Calu3 (cell line): ENCODE results near the gene AMELX. TPM values are rescaled to one million over a fixed set of nuclear protein-coding genes. Genes with fewer than 3 reads are reported as not detected.

Experiments
- BruUV-seq: library from RNA; stranded (reverse); fragments of 400-500 nt; replicated peaks from 2 replicates; lab custom pipeline; 2021; lab: Mats Ljungman, UMichigan
- CTCF ChIA-PET: fragments of 300-600 bp; sonication (Branson Sonifier 250); formaldehyde crosslinking; loops from one replicate; lab custom pipeline; 2022; ENCODE audit warnings: antibody characterized with exemption; lab: Charles Lee
- DNase-seq: peaks from one replicate; pipeline ENCODE4 v3.0.0; 2022
- H3K27ac Mint-ChIP-seq: one replicate; pipeline ENCODE4 v1.8.0; 2022; ENCODE audit warnings: mixed read lengths; ENCODE audit not compliant: unreplicated experiment
- H3K27me3 Mint-ChIP-seq: one replicate; pipeline ENCODE4 v1.8.0; 2022; ENCODE audit warnings: mixed read lengths; ENCODE audit not compliant: unreplicated experiment
- H3K36me3 Mint-ChIP-seq: one replicate; pipeline ENCODE4 v1.8.0; 2022; ENCODE audit warnings: mild to moderate bottlenecking, moderate library complexity, mixed read lengths; ENCODE audit not compliant: insufficient read depth, unreplicated experiment
- H3K4me1 Mint-ChIP-seq: one replicate; pipeline ENCODE4 v1.8.0; 2022; ENCODE audit warnings: mild to moderate bottlenecking, low read depth, mixed read lengths; ENCODE audit not compliant: unreplicated experiment
- H3K4me3 Mint-ChIP-seq: one replicate; pipeline ENCODE4 v1.8.0; 2022; ENCODE audit warnings: mild to moderate bottlenecking, low read depth, moderate library complexity, mixed read lengths; ENCODE audit not compliant: unreplicated experiment
- H3K9me3 Mint-ChIP-seq: one replicate; pipeline ENCODE4 v1.8.0; 2022; ENCODE audit warnings: low read depth, mixed read lengths; ENCODE audit not compliant: unreplicated experiment
- intact Hi-C: fragments of 100-400 bp; cut with micrococcal nuclease; formaldehyde crosslinking; loops from one replicate; pipeline ENCODE4 v1.10.0; 2022; ENCODE audit not compliant: unreplicated experiment
- total RNA-seq: library from RNA; stranded (reverse); gene quantifications from 2 replicates; pipeline ENCODE4 v1.2.3, GENCODE V29; 2022
- TF ChIP-seq, protein P1 (sequence below): fragments of 200-600 bp; IDR thresholded peaks from one replicate; pipeline ENCODE4 v1.8.0; 2022; ENCODE audit warnings: antibody characterized with exemption; ENCODE audit not compliant: unreplicated experiment

The AMELX gene
- total RNA-seq, 1 experiment from 2014 or later: not detected

DNA sequence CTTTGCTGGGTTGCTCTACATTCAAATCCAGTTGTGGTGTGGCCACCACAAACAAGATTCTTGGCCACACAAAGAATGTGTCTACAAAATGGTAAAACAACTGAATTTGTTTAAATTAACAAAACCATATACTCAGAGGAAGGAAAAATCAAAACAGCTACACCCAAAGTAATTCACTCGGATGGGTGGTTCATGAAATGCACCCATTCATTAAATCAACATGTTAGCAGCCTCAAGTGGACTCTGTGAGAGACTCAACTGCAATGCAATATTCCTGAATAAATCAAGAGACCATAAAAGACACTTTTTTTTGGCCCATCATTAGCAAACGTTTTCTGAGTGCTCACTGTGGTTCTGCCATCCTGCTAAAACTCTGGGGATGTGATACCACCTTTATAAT, 11.2 kb upstream of the AMELX start:
- intact Hi-C loops: no loop called here
- Mint-ChIP-seq H3K4me1 (no peaks in the 10 kb centered on the region), H3K27ac (no peak overlapping the region), H3K36me3 (no peaks in the 10 kb centered on the region), H3K27me3 (no peaks in the 10 kb centered on the region), H3K4me3 (no peak overlapping the region), H3K9me3 (no peaks in the 10 kb centered on the region)
- BruUV-seq: no TSS peak
- CTCF ChIA-PET: no interaction called here
- TF ChIP-seq, protein P1, sequence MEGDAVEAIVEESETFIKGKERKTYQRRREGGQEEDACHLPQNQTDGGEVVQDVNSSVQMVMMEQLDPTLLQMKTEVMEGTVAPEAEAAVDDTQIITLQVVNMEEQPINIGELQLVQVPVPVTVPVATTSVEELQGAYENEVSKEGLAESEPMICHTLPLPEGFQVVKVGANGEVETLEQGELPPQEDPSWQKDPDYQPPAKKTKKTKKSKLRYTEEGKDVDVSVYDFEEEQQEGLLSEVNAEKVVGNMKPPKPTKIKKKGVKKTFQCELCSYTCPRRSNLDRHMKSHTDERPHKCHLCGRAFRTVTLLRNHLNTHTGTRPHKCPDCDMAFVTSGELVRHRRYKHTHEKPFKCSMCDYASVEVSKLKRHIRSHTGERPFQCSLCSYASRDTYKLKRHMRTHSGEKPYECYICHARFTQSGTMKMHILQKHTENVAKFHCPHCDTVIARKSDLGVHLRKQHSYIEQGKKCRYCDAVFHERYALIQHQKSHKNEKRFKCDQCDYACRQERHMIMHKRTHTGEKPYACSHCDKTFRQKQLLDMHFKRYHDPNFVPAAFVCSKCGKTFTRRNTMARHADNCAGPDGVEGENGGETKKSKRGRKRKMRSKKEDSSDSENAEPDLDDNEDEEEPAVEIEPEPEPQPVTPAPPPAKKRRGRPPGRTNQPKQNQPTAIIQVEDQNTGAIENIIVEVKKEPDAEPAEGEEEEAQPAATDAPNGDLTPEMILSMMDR: no peak
- DNase-seq: no peak

DNA sequence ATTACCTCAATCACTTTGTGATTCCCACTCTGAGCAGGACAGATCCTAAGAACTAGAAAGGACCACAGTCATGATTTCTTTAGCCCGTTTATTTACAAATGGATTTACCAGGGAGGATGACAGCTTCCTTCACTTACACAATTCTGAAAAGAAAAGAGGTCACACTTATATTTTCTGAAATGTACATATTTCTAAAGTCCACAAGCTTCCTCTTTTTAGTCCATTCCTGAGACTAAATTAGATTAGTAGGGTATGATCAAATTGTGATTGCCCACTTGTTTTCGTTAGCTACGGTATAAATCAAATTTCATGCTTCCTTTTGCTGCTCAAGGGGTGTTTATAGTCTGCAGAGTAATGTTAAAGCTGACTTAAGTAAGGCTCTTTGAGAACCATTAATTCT, 7.6 kb upstream of the AMELX start:
- TF ChIP-seq, protein P1: no peak
- Mint-ChIP-seq H3K27ac (no peak overlapping the region), H3K27me3 (no peaks in the 10 kb centered on the region), H3K9me3 (no peaks in the 10 kb centered on the region), H3K36me3 (no peaks in the 10 kb centered on the region), H3K4me3 (no peak overlapping the region), H3K4me1 (no peaks in the 10 kb centered on the region)
- CTCF ChIA-PET: interaction anchor here (0.6 to 0.7 kb wide), 2 partner anchors 137 to 459 kb away, joined by 3 to 8 read pairs; no protein-coding TSS in a partner anchor
- no TSS peak for BruUV-seq
- no peak for DNase-seq
- intact Hi-C loops: no loop called here

DNA sequence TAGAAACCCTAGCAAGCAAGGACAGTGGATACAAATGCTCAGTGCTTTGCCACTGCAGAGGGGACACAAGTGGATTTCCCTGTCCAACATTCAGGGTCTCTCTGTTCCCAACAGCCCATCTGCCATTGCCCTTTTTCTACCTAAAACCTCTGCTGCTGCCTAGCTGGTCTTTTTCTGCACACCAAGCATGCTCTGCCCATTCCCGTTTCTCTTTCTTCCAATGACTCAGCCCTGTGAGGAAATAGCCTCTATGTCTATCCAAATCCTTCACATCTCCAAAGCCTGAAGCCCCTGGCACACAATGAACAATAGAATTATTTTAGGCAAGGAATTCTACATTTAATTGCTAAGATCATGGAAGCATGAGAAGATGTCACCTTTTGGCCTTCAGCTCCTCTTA, 5.7 kb upstream of the AMELX start:
- Mint-ChIP-seq H3K36me3 (no peaks in the 10 kb centered on the region), H3K9me3 (no peaks in the 10 kb centered on the region), H3K4me3 (no peak overlapping the region), H3K27ac (no peak overlapping the region), H3K27me3 (no peaks in the 10 kb centered on the region), H3K4me1 (no peaks in the 10 kb centered on the region)
- TF ChIP-seq, protein P1: no peak
- CTCF ChIA-PET: interaction anchor here (0.8 kb wide), 1 partner anchor 94 kb away, joined by 3 read pairs; no protein-coding TSS in a partner anchor
- DNase-seq: peak; percentile 2
- intact Hi-C loops: loop anchor here (1.0 kb wide), 1 partner anchor 143 kb away; no protein-coding TSS in a partner anchor
- BruUV-seq: no TSS peak

DNA sequence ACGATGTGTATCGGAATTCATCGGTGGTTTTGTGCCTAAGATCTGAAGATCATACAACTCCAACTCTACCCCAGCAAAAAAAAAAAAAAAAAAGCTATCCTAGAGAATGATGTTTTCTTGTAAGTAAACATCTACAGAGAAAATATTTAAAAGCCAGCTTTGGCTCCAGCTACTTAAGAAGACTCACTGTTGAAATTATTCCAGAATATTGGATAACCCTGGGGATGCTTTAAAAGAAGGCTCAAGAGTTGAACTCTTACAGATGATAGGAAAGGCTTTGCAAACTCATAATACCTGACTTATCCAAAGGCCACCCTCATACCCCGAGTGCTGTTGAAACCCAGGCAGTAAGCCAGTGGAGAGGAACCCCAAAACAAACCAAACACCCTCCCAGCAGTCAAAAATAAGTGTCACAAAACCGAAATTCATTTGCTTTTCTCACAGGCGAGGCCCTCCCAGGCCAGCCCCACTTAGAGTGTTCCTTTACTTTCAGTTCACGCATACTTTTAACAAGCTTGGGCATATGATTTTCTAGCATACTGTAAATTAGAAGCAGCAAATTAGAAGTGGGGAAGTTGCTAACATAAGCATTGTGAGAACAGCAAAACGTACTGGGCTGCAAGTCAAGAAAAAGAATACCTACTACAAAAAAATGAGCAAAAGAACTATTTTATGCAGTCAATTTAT, 2.7 kb upstream of the AMELX start:
- TF ChIP-seq, protein P1: no peak
- Mint-ChIP-seq H3K9me3 (no peaks in the 10 kb centered on the region), H3K27ac (no peak overlapping the region), H3K27me3 (no peaks in the 10 kb centered on the region), H3K4me3 (no peak overlapping the region), H3K4me1 (no peaks in the 10 kb centered on the region), H3K36me3 (no peaks in the 10 kb centered on the region)
- CTCF ChIA-PET: no interaction called here
- intact Hi-C loops: no loop called here
- no peak for DNase-seq
- BruUV-seq: no TSS peak
